Neural crest cell (in vitro differentiated cells): Measurements from ENCODE around the gene PAEP. TPM values are rescaled to one million over a fixed set of nuclear protein-coding genes. Genes with fewer than 3 reads are reported as not detected.

Source experiments
- DNase-seq: peaks from one replicate; pipeline ENCODE4 v3.0.0; 2021; ENCODE audit warnings: low read depth, mixed read lengths, low spot score
- H3K27ac Mint-ChIP-seq: one replicate; pipeline ENCODE4 v1.8.0; 2021; ENCODE audit warnings: mild to moderate bottlenecking, mixed read lengths; ENCODE audit not compliant: unreplicated experiment
- H3K27me3 Mint-ChIP-seq: 2 replicates; pipeline ENCODE4 v1.8.0; 2021; ENCODE audit warnings: low read depth, mild to moderate bottlenecking, mixed read lengths
- H3K36me3 Mint-ChIP-seq: 2 replicates; pipeline ENCODE4 v1.8.0; 2021; ENCODE audit warnings: low read depth, mild to moderate bottlenecking, mixed read lengths
- H3K4me1 Mint-ChIP-seq: 2 replicates; pipeline ENCODE4 v1.8.0; 2021; ENCODE audit warnings: mixed read lengths
- H3K4me3 Mint-ChIP-seq: one replicate; pipeline ENCODE4 v1.8.0; 2021; ENCODE audit warnings: mild to moderate bottlenecking, mixed read lengths
- H3K9me3 Mint-ChIP-seq: 2 replicates; pipeline ENCODE4 v1.8.0; 2021; ENCODE audit warnings: mixed read lengths
- CTCF ChIP-seq: fragments of 200-600 bp; sonication (generic); conservative IDR thresholded peaks from 2 replicates; pipeline ENCODE4 v1.5.0; 2021; ENCODE audit warnings: antibody characterized with exemption, mild to moderate bottlenecking
- total RNA-seq: library from RNA; stranded (reverse); gene quantifications from 2 replicates; pipeline ENCODE4 v1.2.1, GENCODE V29; 2021

PAEP gene
- total RNA-seq, 1 donor from 2014 or later, result not detected

GRCh38 chr9:135584371-135584770, 22.8 kb downstream of the PAEP start:
- no peaks in the 10 kb centered on the region for H3K27me3 Mint-ChIP-seq
- DNase-seq, result no peak
- H3K36me3 Mint-ChIP-seq, result no peaks in the 10 kb centered on the region
- no peaks in the 10 kb centered on the region for H3K9me3 Mint-ChIP-seq
- no peak overlapping the region for H3K27ac Mint-ChIP-seq
- TF ChIP-seq CTCF, result no peak
- no peaks in the 10 kb centered on the region for H3K4me1 Mint-ChIP-seq
- no peak overlapping the region for H3K4me3 Mint-ChIP-seq

- Mint-ChIP-seq H3K36me3 (no peaks in the 10 kb centered on the region), H3K9me3 (no peaks in the 10 kb centered on the region), H3K27me3 (no peaks in the 10 kb centered on the region), H3K4me1 (no peaks in the 10 kb centered on the region), H3K27ac (no peak overlapping the region), H3K4me3 (no peak overlapping the region)
- no peak for DNase-seq
- TF ChIP-seq CTCF, result no peak
These were observed 23.4 kb downstream of the PAEP start for GRCh38 chr9:135584934-135585333.

GRCh38 chr9:135586601-135587109, 25.1 kb downstream of the PAEP start:
- Mint-ChIP-seq H3K9me3 (no peaks in the 10 kb centered on the region), H3K4me3 (no peak overlapping the region), H3K4me1 (no peaks in the 10 kb centered on the region), H3K27me3 (no peaks in the 10 kb centered on the region), H3K27ac (no peak overlapping the region), H3K36me3 (no peaks in the 10 kb centered on the region)
- DNase-seq, result no peak
- no peak for TF ChIP-seq CTCF

GRCh38 chr9:135587658-135588057, 26.1 kb downstream of the PAEP start:
- no peak for DNase-seq
- Mint-ChIP-seq H3K27me3 (no peaks in the 10 kb centered on the region), H3K27ac (no peak overlapping the region), H3K36me3 (no peaks in the 10 kb centered on the region), H3K4me3 (no peak overlapping the region), H3K9me3 (no peaks in the 10 kb centered on the region), H3K4me1 (no peaks in the 10 kb centered on the region)
- no peak for TF ChIP-seq CTCF

- H3K4me3 Mint-ChIP-seq, result no peak overlapping the region
These were observed 26.8 kb downstream of the PAEP start for GRCh38 chr9:135588371-135588770.

More at GRCh38 chr9:135588371-135588770, 26.8 kb downstream of the PAEP start:
- H3K4me1 Mint-ChIP-seq, result no peaks in the 10 kb centered on the region
- H3K36me3 Mint-ChIP-seq, result no peaks in the 10 kb centered on the region
- H3K9me3 Mint-ChIP-seq, result no peaks in the 10 kb centered on the region
- H3K27me3 Mint-ChIP-seq, result no peaks in the 10 kb centered on the region
- DNase-seq, result no peak
- TF ChIP-seq CTCF, result no peak
- no peak overlapping the region for H3K27ac Mint-ChIP-seq
